Measurements from ENCODE around the gene ZNF234. TPM values are rescaled to one million over a fixed set of nuclear protein-coding genes. Genes with fewer than 3 reads are reported as not detected.

ZNF234 gene
- total and polyA plus RNA-seq, 12 donors: 2.4 to 19.4 (median 12.1) TPM

DNA sequence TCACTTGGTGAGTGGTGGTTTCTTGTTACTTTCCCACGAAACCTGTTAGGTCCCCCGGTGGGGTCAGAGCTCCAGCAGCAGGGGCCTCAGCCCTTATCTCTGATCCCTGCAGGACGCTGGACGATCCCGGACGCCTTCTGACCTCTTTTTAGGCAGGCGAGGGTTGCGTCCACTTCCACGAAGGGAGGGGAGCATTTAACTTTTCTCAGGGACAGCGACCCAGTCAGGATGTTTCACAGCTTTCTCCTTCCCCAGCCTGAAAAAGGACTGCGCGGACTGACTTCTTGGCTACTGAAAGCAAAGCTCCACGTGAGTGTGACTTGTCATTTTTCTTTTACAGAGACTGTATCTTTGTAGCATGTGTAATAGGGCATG is 692 bp downstream of the ZNF234 start:
- H3K27ac ChIP-seq: peak overlapping the region in 3 of 5 donors; percentile 66 to 72 (median 70)
- H3K9me3 ChIP-seq (replicated peaks in 1 of 3): no peaks in the 10 kb centered on the region
- no peaks in the 10 kb centered on the region for H3K27me3 ChIP-seq
- TF ChIP-seq POLR2A (IDR thresholded peaks at IDR 0.05): peak in 1 of 2 donors; percentile 7
- TF ChIP-seq, protein P1, sequence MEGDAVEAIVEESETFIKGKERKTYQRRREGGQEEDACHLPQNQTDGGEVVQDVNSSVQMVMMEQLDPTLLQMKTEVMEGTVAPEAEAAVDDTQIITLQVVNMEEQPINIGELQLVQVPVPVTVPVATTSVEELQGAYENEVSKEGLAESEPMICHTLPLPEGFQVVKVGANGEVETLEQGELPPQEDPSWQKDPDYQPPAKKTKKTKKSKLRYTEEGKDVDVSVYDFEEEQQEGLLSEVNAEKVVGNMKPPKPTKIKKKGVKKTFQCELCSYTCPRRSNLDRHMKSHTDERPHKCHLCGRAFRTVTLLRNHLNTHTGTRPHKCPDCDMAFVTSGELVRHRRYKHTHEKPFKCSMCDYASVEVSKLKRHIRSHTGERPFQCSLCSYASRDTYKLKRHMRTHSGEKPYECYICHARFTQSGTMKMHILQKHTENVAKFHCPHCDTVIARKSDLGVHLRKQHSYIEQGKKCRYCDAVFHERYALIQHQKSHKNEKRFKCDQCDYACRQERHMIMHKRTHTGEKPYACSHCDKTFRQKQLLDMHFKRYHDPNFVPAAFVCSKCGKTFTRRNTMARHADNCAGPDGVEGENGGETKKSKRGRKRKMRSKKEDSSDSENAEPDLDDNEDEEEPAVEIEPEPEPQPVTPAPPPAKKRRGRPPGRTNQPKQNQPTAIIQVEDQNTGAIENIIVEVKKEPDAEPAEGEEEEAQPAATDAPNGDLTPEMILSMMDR (IDR thresholded peaks at IDR 0.05): no peak
- WGBS, 4 donors: 4 to 6% (median 5%) methylated on average over 13 of the region's 13 CpGs
- DNase-seq: peak in 6 of 7 donors; percentile 19 to 38 (median 27)
- peaks cover 12 to 15% of the 10 kb centered on the region in 2 donors for H3K4me1 ChIP-seq (replicated peaks in 1 of 2)
- intact Hi-C loops (cut with DNase I): no loop called here
- H3K4me3 ChIP-seq: peak overlapping the region in 3 of 4 donors; percentile 70 to 83 (median 74)
- H3K36me3 ChIP-seq (replicated peaks in 1 of 2): peaks cover 0 to 18% of the 10 kb centered on the region in 2 donors

DNA sequence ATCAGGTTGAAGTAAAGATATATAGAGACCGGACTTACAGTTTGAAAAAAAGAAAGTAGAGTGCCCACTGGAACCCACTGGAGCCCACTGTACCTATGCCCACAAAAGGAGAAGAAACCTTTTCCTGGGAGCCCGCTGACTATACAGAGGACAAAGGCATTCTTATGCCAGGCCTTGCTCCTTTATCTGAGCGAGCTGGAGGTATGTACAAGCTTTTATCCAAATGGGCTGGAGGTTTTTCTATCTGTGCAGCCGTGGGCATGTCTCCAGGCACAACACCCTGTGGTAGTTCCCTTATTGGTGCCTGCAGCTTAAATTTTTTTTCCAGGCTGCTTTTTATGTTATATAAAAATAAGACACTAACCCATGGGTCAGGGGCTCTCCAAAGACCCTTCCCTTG is 8.4 kb downstream of the ZNF234 start:
- Histone ChIP-seq H3K4me1 (replicated peaks in 1 of 2) (no peaks in the 10 kb centered on the region), H3K27me3 (no peaks in the 10 kb centered on the region), H3K4me3 (no peak overlapping the region), H3K9me3 (replicated peaks in 1 of 3) (peaks cover 0 to 3% (median 0%) of the 10 kb centered on the region in 3 donors), H3K27ac (no peak overlapping the region), H3K36me3 (replicated peaks in 1 of 2) (peaks cover 0 to 71% of the 10 kb centered on the region in 2 donors)
- TF ChIP-seq POLR2A (IDR thresholded peaks at IDR 0.05): no peak
- TF ChIP-seq, protein P1 (IDR thresholded peaks at IDR 0.05): no peak
- DNase-seq: no peak
- WGBS, 4 donors: 95 to 98% (median 96%) methylated on average over 4 of the region's 4 CpGs
- intact Hi-C loops (cut with DNase I): no loop called here

DNA sequence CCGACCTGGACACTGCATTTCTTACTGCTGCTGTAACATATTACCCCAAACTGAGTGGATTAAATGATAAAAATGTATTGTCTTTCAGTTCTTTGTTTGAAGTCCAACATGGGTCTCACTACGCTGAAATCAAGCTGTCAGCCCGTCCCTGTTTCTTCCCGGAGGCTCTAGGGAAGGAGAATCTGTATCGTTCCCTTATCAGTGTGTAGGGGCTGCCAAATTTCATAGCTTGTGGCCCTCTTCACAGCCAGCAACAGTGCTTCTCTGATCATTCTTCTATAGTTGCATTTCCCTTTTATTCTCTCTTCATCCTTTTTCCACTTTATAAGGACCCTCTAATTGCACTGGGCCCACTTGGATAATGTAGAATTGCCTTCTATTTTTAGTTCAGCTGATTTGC is 10.1 kb downstream of the ZNF234 start:
- TF ChIP-seq POLR2A (IDR thresholded peaks at IDR 0.05): no peak
- TF ChIP-seq, protein P1 (IDR thresholded peaks at IDR 0.05): no peak
- Histone ChIP-seq H3K9me3 (replicated peaks in 1 of 3) (peaks cover 0 to 20% (median 0%) of the 10 kb centered on the region in 3 donors), H3K27me3 (no peaks in the 10 kb centered on the region), H3K4me3 (no peak overlapping the region), H3K36me3 (replicated peaks in 1 of 2) (peaks cover 0 to 62% of the 10 kb centered on the region in 2 donors), H3K4me1 (replicated peaks in 1 of 2) (no peaks in the 10 kb centered on the region), H3K27ac (no peak overlapping the region)
- DNase-seq: no peak
- intact Hi-C loops (cut with DNase I): no loop called here
- WGBS, 4 donors: 94 to 99% (median 98%) methylated on average over 5 of the region's 5 CpGs

DNA sequence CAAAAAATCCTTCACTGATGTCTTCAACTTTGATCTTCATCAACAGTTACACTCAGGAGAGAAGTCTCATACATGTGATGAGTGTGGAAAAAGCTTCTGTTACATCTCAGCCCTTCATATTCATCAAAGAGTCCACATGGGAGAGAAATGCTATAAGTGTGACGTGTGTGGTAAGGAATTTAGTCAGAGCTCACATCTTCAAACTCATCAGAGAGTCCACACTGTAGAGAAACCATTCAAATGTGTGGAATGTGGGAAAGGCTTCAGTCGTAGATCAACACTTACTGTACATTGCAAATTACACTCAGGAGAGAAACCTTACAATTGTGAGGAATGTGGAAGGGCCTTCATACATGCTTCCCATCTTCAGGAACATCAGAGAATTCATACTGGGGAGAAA is 15.1 kb downstream of the ZNF234 start:
- Histone ChIP-seq H3K27me3 (no peaks in the 10 kb centered on the region), H3K9me3 (replicated peaks in 1 of 3) (peaks cover 0 to 41% (median 0%) of the 10 kb centered on the region in 3 donors), H3K4me1 (replicated peaks in 1 of 2) (no peaks in the 10 kb centered on the region), H3K27ac (no peak overlapping the region), H3K36me3 (replicated peaks in 1 of 2) (peaks cover 0 to 41% of the 10 kb centered on the region in 2 donors), H3K4me3 (peak overlapping the region in 1 of 4 donors; percentile 22)
- intact Hi-C loops (cut with DNase I): no loop called here
- TF ChIP-seq POLR2A (IDR thresholded peaks at IDR 0.05): no peak
- DNase-seq: no peak
- 94 to 98% (median 95%) methylated on average over 2 of the region's 2 CpGs for WGBS, 4 donors

DNA sequence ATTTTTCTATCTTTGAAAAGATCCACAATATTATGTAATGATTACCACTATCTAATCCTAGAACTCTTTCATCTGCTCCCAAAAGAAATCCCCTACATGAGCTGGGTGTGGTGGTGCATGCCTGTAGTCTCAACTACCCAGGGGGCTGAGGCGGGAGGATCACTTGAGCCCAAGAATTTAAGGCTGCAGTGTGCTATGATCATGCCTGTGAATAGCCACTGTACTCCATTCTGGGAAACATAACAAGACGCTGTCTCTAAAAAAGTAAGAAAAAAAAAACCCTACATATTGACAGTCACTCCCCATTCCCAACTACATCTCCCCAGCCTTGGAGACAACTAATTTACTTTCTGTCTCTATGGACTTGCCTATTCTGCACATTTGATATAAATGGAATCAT is 22.4 kb downstream of the ZNF234 start:
- peaks cover 0 to 5% (median 0%) of the 10 kb centered on the region in 3 donors for H3K9me3 ChIP-seq (replicated peaks in 1 of 3)
- TF ChIP-seq POLR2A (IDR thresholded peaks at IDR 0.05): no peak
- TF ChIP-seq, protein P1 (IDR thresholded peaks at IDR 0.05): no peak
- peaks cover 0 to 6% of the 10 kb centered on the region in 2 donors for H3K36me3 ChIP-seq (replicated peaks in 1 of 2)
- peaks cover 10 to 17% of the 10 kb centered on the region in 2 donors for H3K4me1 ChIP-seq (replicated peaks in 1 of 2)
- WGBS, 4 donors: 92 to 95% (median 93%) methylated on average over 2 of the region's 2 CpGs
- H3K27me3 ChIP-seq: no peaks in the 10 kb centered on the region
- no peak overlapping the region for H3K4me3 ChIP-seq
- intact Hi-C loops (cut with DNase I): no loop called here
- no peak overlapping the region for H3K27ac ChIP-seq
- no peak for DNase-seq
